ENCODE results near the gene DRD5. TPM values are rescaled to one million over a fixed set of nuclear protein-coding genes. Genes with fewer than 3 reads are reported as not detected.

Gene DRD5
- total RNA-seq, 2 experiments from 2014 or later: not detected

- Mint-ChIP-seq H3K4me1 (ENCODE audit: low read depth) (peaks cover 18% of the 10 kb centered on the region), H3K4me3 (no peak overlapping the region), H3K9me3 (ENCODE audit: insufficient read depth) (no peaks in the 10 kb centered on the region), H3K36me3 (ENCODE audit: low read depth) (no peaks in the 10 kb centered on the region), H3K27ac (no peak overlapping the region), H3K27me3 (ENCODE audit: low read depth) (peaks cover 49% of the 10 kb centered on the region)
- ATAC-seq: no peak
- POLR2A ChIA-PET: no interaction called here
- no peak for DNase-seq
- CTCF ChIA-PET: no interaction called here
These were observed 45.1 kb downstream of the DRD5 start for GRCh38 chr4:9826551-9826950.

DNA sequence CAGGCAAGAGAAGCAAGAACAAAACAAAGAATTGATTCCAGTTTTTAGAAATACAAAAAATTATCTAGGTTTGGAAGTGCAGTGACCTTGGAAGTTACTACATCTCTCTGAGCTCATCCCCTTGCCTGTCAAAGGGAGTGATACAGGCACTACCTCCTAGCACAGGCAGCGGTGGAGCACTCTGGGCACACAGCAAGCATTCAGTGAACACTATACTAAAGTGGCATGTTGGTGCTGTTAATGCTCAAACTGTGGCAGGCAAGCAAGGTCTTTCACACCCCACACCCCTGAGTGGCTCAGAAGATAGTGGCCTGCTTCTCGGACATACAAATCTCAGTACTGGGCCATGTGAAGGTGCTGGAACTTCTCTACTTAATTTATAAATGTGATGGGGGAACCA lies 51.2 kb downstream of the DRD5 start:
- ChIA-PET POLR2A (no interaction called here), CTCF (no interaction called here)
- no peak for DNase-seq
- Mint-ChIP-seq H3K4me1 (ENCODE audit: low read depth) (no peaks in the 10 kb centered on the region), H3K27ac (no peak overlapping the region), H3K9me3 (ENCODE audit: insufficient read depth) (no peaks in the 10 kb centered on the region), H3K4me3 (no peak overlapping the region), H3K36me3 (ENCODE audit: low read depth) (no peaks in the 10 kb centered on the region), H3K27me3 (ENCODE audit: low read depth) (peaks cover 39% of the 10 kb centered on the region)
- ATAC-seq: no peak

DNA sequence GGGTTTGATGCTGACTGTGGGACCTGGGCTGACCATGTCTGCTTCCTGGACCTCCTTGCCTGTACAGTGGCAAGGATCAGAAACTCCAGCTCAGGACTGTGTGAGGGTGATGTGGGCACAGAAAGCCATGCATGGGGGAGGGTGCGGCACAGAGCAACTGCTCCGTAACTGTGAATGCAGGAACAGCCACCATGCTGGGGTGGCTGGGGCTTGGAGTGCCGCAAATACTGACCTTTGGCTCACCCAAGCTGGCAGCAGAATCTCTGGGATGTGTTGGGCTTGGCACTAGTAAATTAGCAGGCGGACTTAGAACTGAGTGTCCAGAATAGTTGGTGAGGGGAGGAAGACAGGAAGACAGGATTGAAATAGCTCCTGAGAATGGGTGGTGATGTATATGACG lies 52.0 kb downstream of the DRD5 start:
- Mint-ChIP-seq H3K4me1 (ENCODE audit: low read depth) (no peaks in the 10 kb centered on the region), H3K9me3 (ENCODE audit: insufficient read depth) (no peaks in the 10 kb centered on the region), H3K27me3 (ENCODE audit: low read depth) (peaks cover 34% of the 10 kb centered on the region), H3K27ac (no peak overlapping the region), H3K36me3 (ENCODE audit: low read depth) (no peaks in the 10 kb centered on the region), H3K4me3 (no peak overlapping the region)
- ATAC-seq (no peak), DNase-seq (no peak)
- ChIA-PET POLR2A (no interaction called here), CTCF (no interaction called here)

Other genes starting within 250 kb of the DRD5 start
- gene SLC2A9, start 239.9 kb downstream of the DRD5 start, total RNA-seq: 1 to 10 TPM; 1.3 to 1.7 TPM

All from activated CD8-positive, alpha-beta T cell treated with anti-CD3 and anti-CD28 coated beads, Interleukin-2, amount 10 ng/mL, durations not matched to agents 7 days and 5 days (primary cell).